Measurements from ENCODE around the gene PRKCA.

GRCh38 chr17:66451188-66452149 is 149.1 kb downstream of the PRKCA start:
- TF ChIP-seq CTCF (IDR thresholded peaks at IDR 0.05 in 2 of 3, conservative IDR thresholded peaks at IDR 0.05 in 1 of 3; ENCODE audit: control insufficient read depth in 2 of 3, extremely low read depth in 1 of 3, insufficient read depth in 1 of 3, low read depth in 3 of 3, low read length in 3 of 3), result 0 out of 6 replicates have a peak, but pooled peaks of 1 of the 3 experiments have one; percentile 13
- TF ChIP-seq ZNF687 (IDR thresholded peaks at IDR 0.05), result no peak
- no peak for TF ChIP-seq NR2C2 (IDR thresholded peaks at IDR 0.05; ENCODE audit: borderline replicate concordance, control insufficient read depth, insufficient read length, low read depth)
- no peak for TF ChIP-seq SREBF2 (IDR thresholded peaks at IDR 0.05; ENCODE audit: low read length)
- TF ChIP-seq TCF3 (IDR thresholded peaks at IDR 0.05; ENCODE audit: borderline replicate concordance, insufficient read depth, low read depth, low read length), result no peak
- TF ChIP-seq CBFB (IDR thresholded peaks at IDR 0.05; ENCODE audit: low read depth), result no peak

Measured in GM12878 (cell line).